Loucy (cell line): ENCODE measurements around the gene BHLHA15.
A peak's percentile ranks its signal among the peaks of the same experiment; 100 is the strongest.

Source experiments
- H2AFZ ChIP-seq: fragments of 200-600 bp; sonication (generic); 2 replicates; pipeline ENCODE4 v1.6.0; 2016; ENCODE audit warnings: antibody characterized with exemption, mild to moderate bottlenecking, low read length, moderate library complexity
- H3F3A ChIP-seq: fragments of 200-600 bp; 2 replicates; pipeline ENCODE4 v1.6.0; 2016; ENCODE audit warnings: antibody characterized with exemption, low read depth, mild to moderate bottlenecking
- H3K27me3 ChIP-seq: fragments of 200-600 bp; sonication (generic); 2 replicates; pipeline ENCODE4 v1.6.1; 2014; ENCODE audit warnings: low read length, mild to moderate bottlenecking; ENCODE audit not compliant: insufficient read depth, poor library complexity, severe bottlenecking
- H3K36me3 ChIP-seq: fragments of 200-600 bp; sonication (generic); 2 replicates; pipeline ENCODE4 v1.6.1; 2016; ENCODE audit warnings: low read length; ENCODE audit not compliant: insufficient read depth
- H3K4me1 ChIP-seq: fragments of 200-600 bp; sonication (generic); 2 replicates; pipeline ENCODE4 v1.5.1; 2014; ENCODE audit warnings: low read length, mild to moderate bottlenecking; ENCODE audit not compliant: insufficient read depth, poor library complexity, severe bottlenecking
- H3K4me2 ChIP-seq: fragments of 200-600 bp; sonication (generic); 2 replicates; pipeline ENCODE4 v1.6.0; 2014; ENCODE audit warnings: antibody characterized with exemption, low read length, low read depth, mild to moderate bottlenecking; ENCODE audit not compliant: poor library complexity, severe bottlenecking
- H3K4me3 ChIP-seq: fragments of 200-600 bp; sonication (generic); 2 replicates; pipeline ENCODE4 v1.5.1; 2014; ENCODE audit warnings: low read length, mild to moderate bottlenecking, mixed read lengths; ENCODE audit not compliant: poor library complexity, severe bottlenecking
- H3K79me2 ChIP-seq: fragments of 200-600 bp; sonication (generic); 2 replicates; pipeline ENCODE4 v1.6.1; 2014; ENCODE audit warnings: low read length; ENCODE audit not compliant: insufficient read depth
- H3K9ac ChIP-seq: fragments of 200-600 bp; sonication (generic); 2 replicates; pipeline ENCODE4 v1.6.0; 2014; ENCODE audit warnings: mild to moderate bottlenecking, low read depth, low read length, moderate library complexity; ENCODE audit not compliant: poor library complexity, severe bottlenecking
- H3K9me2 ChIP-seq: fragments of 200-600 bp; sonication (generic); replicated peaks from 2 replicates; pipeline ENCODE4 v1.6.1; 2016; ENCODE audit warnings: low read depth, low read length, mixed read lengths
- H3K9me3 ChIP-seq: fragments of 200-600 bp; sonication (generic); 2 replicates; pipeline ENCODE4 v1.6.1; 2014; ENCODE audit warnings: mild to moderate bottlenecking, antibody characterized with exemption, low read length, low read depth; ENCODE audit not compliant: insufficient read depth
- H4K20me1 ChIP-seq: fragments of 200-600 bp; sonication (generic); 2 replicates; pipeline ENCODE4 v1.6.0; 2014; ENCODE audit warnings: antibody characterized with exemption, low read length, mild to moderate bottlenecking; ENCODE audit not compliant: insufficient read depth, poor library complexity, severe bottlenecking
- CTCF ChIP-seq: fragments of 200-600 bp; sonication (generic); conservative IDR thresholded peaks from 2 replicates; pipeline ENCODE4 v1.5.1; 2014; ENCODE audit warnings: mild to moderate bottlenecking, antibody characterized with exemption, low read length
- EZH2phosphoT487 ChIP-seq: fragments of 200-600 bp; IDR thresholded peaks from 2 replicates; pipeline ENCODE4 v1.6.1; 2018; ENCODE audit warnings: antibody characterized with exemption, mild to moderate bottlenecking, moderate library complexity, borderline replicate concordance

The BHLHA15 gene

GRCh38 chr7:98167653-98168052 is 43.6 kb upstream of the BHLHA15 start:
- Histone ChIP-seq H3K9ac (no peak overlapping the region), H3K79me2 (no peaks in the 10 kb centered on the region), H3K4me1 (no peaks in the 10 kb centered on the region), H3K4me3 (no peak overlapping the region), H3K27me3 (no peaks in the 10 kb centered on the region), H3K4me2 (no peak overlapping the region), H3K9me3 (no peaks in the 10 kb centered on the region), H3K9me2 (no peaks in the 10 kb centered on the region), H4K20me1 (no peaks in the 10 kb centered on the region), H3F3A (no peaks in the 10 kb centered on the region), H2AFZ (no peak overlapping the region), H3K36me3 (peaks cover 9% of the 10 kb centered on the region; the same call in 1 of the 2 replicates)
- TF ChIP-seq EZH2phosphoT487 (no peak), CTCF (no peak)

GRCh38 chr7:98168181-98168903 is 42.9 kb upstream of the BHLHA15 start:
- no peak overlapping the region for H3K4me2 ChIP-seq
- H3K9ac ChIP-seq: no peak overlapping the region
- H3K27me3 ChIP-seq: no peaks in the 10 kb centered on the region
- H3K9me3 ChIP-seq: no peaks in the 10 kb centered on the region
- H3K4me1 ChIP-seq: no peaks in the 10 kb centered on the region
- H2AFZ ChIP-seq: no peak overlapping the region
- no peaks in the 10 kb centered on the region for H3K9me2 ChIP-seq
- no peaks in the 10 kb centered on the region for H3F3A ChIP-seq
- TF ChIP-seq EZH2phosphoT487 (no peak), CTCF (peak; percentile 88)
- no peaks in the 10 kb centered on the region for H4K20me1 ChIP-seq
- H3K4me3 ChIP-seq: no peak overlapping the region
- no peaks in the 10 kb centered on the region for H3K79me2 ChIP-seq
- peaks cover 15% of the 10 kb centered on the region; the same call in 1 of the 2 replicates for H3K36me3 ChIP-seq

- Histone ChIP-seq H3K4me2 (no peak overlapping the region), H3K36me3 (peaks cover 18% of the 10 kb centered on the region; the same call in 1 of the 2 replicates), H3K9ac (no peak overlapping the region), H3F3A (no peaks in the 10 kb centered on the region), H3K79me2 (no peaks in the 10 kb centered on the region), H3K9me2 (no peaks in the 10 kb centered on the region), H3K4me3 (no peak overlapping the region), H3K9me3 (no peaks in the 10 kb centered on the region), H4K20me1 (no peaks in the 10 kb centered on the region), H3K27me3 (no peaks in the 10 kb centered on the region), H2AFZ (no peak overlapping the region), H3K4me1 (no peaks in the 10 kb centered on the region)
- no peak for TF ChIP-seq CTCF
- no peak for TF ChIP-seq EZH2phosphoT487
These were observed 42.2 kb upstream of the BHLHA15 start for GRCh38 chr7:98168904-98169621.
